NCI-H774 (cell line): Measurements from ENCODE around the gene DUOXA1.
A peak's percentile ranks its signal among the peaks of the same experiment; 100 is the strongest.

Experiments
- DNase-seq: peaks from one replicate; lab custom pipeline; 2025; lab: John Stamatoyannopoulos, UW

Gene DUOXA1

GRCh38 chr15:45129651-45130129, at the start of gene DUOXA1, which contains the start of gene DUOX1:
Gene DUOXA1, minus strand, starts transcription at chr15:45129879. Its CDS starts 6,865 bp downstream, at chr15:45123014.
Gene DUOX1, plus strand, starts transcription at chr15:45129994. Its CDS starts 1,973 bp downstream, at chr15:45131967.
- DNase-seq: no peak

GRCh38 chr15:45177285-45177684, 47.6 kb upstream of the DUOXA1 start:
- no peak for DNase-seq

GRCh38 chr15:45174577-45174976, 44.9 kb upstream of the DUOXA1 start:
- no peak for DNase-seq

GRCh38 chr15:45174069-45174468, 44.4 kb upstream of the DUOXA1 start:
- DNase-seq: no peak

GRCh38 chr15:45171912-45172311, 42.2 kb upstream of the DUOXA1 start:
- no peak for DNase-seq

GRCh38 chr15:45169608-45170480, 40.2 kb upstream of the DUOXA1 start:
- no peak for DNase-seq

GRCh38 chr15:45168751-45169551, 39.3 kb upstream of the DUOXA1 start:
- DNase-seq: no peak

- no peak for DNase-seq
Observed at GRCh38 chr15:45168286-45168685, 38.6 kb upstream of the DUOXA1 start.

- DNase-seq: no peak
Observed at GRCh38 chr15:45167631-45168205, 38.0 kb upstream of the DUOXA1 start.

- DNase-seq: peak; percentile 52
Observed at GRCh38 chr15:45166834-45167630, 37.4 kb upstream of the DUOXA1 start.

- no peak for DNase-seq
Observed at GRCh38 chr15:45165536-45165935, 35.9 kb upstream of the DUOXA1 start.

- no peak for DNase-seq
Observed at GRCh38 chr15:45164914-45165313, 35.2 kb upstream of the DUOXA1 start.

- no peak for DNase-seq
Observed at GRCh38 chr15:45163508-45163856, 33.8 kb upstream of the DUOXA1 start.

GRCh38 chr15:45162771-45163507, 33.3 kb upstream of the DUOXA1 start:
- DNase-seq: peak; percentile 50

GRCh38 chr15:45161666-45162065, 32.0 kb upstream of the DUOXA1 start:
- no peak for DNase-seq

- DNase-seq: no peak
Observed at GRCh38 chr15:45157974-45158373, 28.3 kb upstream of the DUOXA1 start.

GRCh38 chr15:45156744-45157455, 27.2 kb upstream of the DUOXA1 start:
- no peak for DNase-seq

GRCh38 chr15:45155739-45156138, 26.1 kb upstream of the DUOXA1 start:
- DNase-seq: no peak

- DNase-seq: no peak
Observed at GRCh38 chr15:45151998-45152828, 22.5 kb upstream of the DUOXA1 start.
